ENCODE data around the gene AFDN. TPM values are rescaled to one million over a fixed set of nuclear protein-coding genes. Genes with fewer than 3 reads are reported as not detected.
A peak's percentile ranks its signal among the peaks of the same experiment; 100 is the strongest.

The AFDN gene
- total RNA-seq, 1 experiment from 2014 or later = 36.3 TPM

GRCh38 chr6:167872538-167873210 is 46.0 kb downstream of the AFDN start:
- DNase-seq (ENCODE audit: low spot score) = no peak

- no peak for DNase-seq (ENCODE audit: low spot score)
Observed at GRCh38 chr6:167877994-167878779, 51.5 kb downstream of the AFDN start.

GRCh38 chr6:167879612-167880011 is 52.9 kb downstream of the AFDN start:
- no peak for DNase-seq (ENCODE audit: low spot score)

GRCh38 chr6:167881327-167881726 is 54.6 kb downstream of the AFDN start:
- DNase-seq (ENCODE audit: low spot score) = no peak

GRCh38 chr6:167882244-167882643 is 55.5 kb downstream of the AFDN start:
- DNase-seq (ENCODE audit: low spot score) = no peak

- DNase-seq (ENCODE audit: low spot score) = no peak
Observed at GRCh38 chr6:167888098-167888497, 61.4 kb downstream of the AFDN start.

GRCh38 chr6:167892835-167893815 is 66.4 kb downstream of the AFDN start:
- peak; percentile 69 for DNase-seq (ENCODE audit: low spot score)

GRCh38 chr6:167894965-167895364 is 68.3 kb downstream of the AFDN start:
- no peak for DNase-seq (ENCODE audit: low spot score)

GRCh38 chr6:167896648-167897047 is 69.9 kb downstream of the AFDN start:
- DNase-seq (ENCODE audit: low spot score) = no peak

- DNase-seq (ENCODE audit: low spot score) = peak; percentile 15
Observed at GRCh38 chr6:167898673-167899311, 72.1 kb downstream of the AFDN start.

- no peak for DNase-seq (ENCODE audit: low spot score)
Observed at GRCh38 chr6:167904791-167905190, 78.1 kb downstream of the AFDN start.

GRCh38 chr6:167906899-167907298 is 80.2 kb downstream of the AFDN start:
- no peak for DNase-seq (ENCODE audit: low spot score)

GRCh38 chr6:167907837-167908681 is 81.3 kb downstream of the AFDN start:
- peak; percentile 31 for DNase-seq (ENCODE audit: low spot score)

GRCh38 chr6:167910007-167910406 is 83.3 kb downstream of the AFDN start:
- DNase-seq (ENCODE audit: low spot score) = no peak

- no peak for DNase-seq (ENCODE audit: low spot score)
Observed at GRCh38 chr6:167910652-167911051, 83.9 kb downstream of the AFDN start.

- no peak for DNase-seq (ENCODE audit: low spot score)
Observed at GRCh38 chr6:167912494-167912893, 85.8 kb downstream of the AFDN start.

- DNase-seq (ENCODE audit: low spot score) = no peak
Observed at GRCh38 chr6:167913699-167914098, 87.0 kb downstream of the AFDN start.

GRCh38 chr6:167915139-167915538 is 88.4 kb downstream of the AFDN start:
- no peak for DNase-seq (ENCODE audit: low spot score)

- DNase-seq (ENCODE audit: low spot score) = no peak
Observed at GRCh38 chr6:167917551-167918154, 90.9 kb downstream of the AFDN start.

Data from A172 (cell line).